Fibroblast of skin of left biceps (primary cell): ENCODE results near the gene HTR1B.

Experiments
- DNase-seq, 2 experiments: peaks; one replicate each; pipeline ENCODE4 v3.0.0-alpha.2; 2013; ENCODE audit warnings: low read depth in 2 of 2

The HTR1B gene, protein sequence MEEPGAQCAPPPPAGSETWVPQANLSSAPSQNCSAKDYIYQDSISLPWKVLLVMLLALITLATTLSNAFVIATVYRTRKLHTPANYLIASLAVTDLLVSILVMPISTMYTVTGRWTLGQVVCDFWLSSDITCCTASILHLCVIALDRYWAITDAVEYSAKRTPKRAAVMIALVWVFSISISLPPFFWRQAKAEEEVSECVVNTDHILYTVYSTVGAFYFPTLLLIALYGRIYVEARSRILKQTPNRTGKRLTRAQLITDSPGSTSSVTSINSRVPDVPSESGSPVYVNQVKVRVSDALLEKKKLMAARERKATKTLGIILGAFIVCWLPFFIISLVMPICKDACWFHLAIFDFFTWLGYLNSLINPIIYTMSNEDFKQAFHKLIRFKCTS

DNA sequence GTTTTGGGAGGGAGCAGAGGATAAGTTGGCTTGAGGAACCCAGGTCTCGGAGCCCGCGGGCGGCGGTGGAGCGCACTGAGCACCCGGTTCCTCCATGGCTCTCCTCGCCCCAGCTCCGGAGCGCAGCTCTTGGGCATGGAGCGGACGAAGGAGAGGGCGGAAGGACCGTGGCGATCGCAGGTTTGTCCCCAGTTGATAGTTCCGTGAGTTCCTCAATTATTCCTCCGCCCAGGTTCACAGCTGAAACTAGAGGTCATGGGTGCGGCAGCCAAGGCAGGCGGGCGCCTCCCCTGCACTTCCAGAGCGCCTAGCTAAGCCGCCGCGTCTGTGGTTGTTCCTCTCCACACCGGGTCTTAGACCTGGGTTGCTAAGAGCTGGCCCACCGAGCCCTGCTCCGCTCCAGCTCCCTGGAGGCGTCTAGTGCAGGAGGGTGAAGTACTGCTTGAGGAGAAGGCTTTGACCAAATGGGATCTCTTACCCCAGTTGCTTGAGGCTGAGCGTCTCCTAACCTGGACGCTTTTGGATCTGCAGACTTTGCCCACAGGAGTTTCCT lies at the start of gene HTR1B:
Gene HTR1B (minus strand): TSS at position 184 of the 553 bp plus-strand sequence. CDS start 88 bp downstream, at position 96.
- DNase-seq, result no peak

DNA sequence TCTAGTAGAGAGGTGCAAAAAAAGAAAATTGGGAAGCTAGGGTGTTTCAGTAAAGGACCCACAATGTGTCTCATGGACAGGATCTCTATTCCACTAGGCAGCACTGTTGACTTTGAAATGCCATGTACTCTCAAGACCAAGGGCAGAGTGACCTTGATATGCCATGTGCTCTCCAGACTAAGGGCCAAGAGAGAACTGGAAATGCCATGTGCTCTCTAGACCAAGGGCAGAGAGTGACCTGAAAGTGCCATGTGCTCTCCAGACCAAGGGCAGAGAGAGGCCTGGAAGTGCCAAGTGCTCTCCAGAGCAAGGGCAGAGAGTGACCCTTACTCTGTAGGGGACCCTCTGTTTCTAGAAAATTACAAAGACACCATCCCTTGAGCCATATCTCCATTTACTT lies 49.3 kb upstream of the HTR1B start:
- DNase-seq, result no peak

DNA sequence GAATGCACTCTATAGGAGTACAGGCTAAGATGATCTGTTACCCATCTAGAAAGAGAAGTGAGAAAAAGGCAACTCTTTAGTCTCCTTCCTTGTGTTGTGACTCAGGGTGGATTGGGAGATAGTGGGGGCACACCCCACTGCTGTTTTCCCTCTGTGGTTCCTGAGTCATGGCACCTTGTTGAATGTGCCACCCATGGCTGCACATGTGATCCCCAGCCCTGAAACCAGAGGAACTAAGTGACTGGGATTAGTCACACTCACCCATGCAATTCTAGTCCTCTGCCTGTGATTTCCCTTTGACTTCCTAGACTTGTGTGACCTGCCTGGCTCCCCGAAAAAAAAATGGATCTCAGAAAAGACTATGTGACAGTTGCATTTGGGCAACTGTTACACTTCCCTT lies 48.6 kb upstream of the HTR1B start:
- no peak for DNase-seq

DNA sequence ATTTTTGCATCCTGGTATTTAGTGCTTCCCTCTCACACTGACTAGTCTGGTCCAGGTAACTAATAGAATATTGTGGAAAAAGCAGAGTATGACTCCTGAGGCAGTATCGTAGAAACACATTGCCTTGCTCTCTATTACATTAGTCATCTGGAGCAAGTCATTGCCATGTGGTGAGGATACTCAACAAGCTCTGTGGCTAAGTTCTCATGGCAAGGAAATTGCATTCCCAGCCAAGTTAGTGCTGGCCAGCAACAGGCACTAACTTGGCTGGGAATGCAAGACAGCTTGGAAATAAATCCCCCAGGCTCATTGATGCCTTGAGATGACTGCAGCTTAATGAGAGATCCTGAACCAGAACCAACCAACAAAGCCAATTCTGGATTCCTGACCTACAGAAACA lies 39.7 kb upstream of the HTR1B start:
- no peak for DNase-seq

DNA sequence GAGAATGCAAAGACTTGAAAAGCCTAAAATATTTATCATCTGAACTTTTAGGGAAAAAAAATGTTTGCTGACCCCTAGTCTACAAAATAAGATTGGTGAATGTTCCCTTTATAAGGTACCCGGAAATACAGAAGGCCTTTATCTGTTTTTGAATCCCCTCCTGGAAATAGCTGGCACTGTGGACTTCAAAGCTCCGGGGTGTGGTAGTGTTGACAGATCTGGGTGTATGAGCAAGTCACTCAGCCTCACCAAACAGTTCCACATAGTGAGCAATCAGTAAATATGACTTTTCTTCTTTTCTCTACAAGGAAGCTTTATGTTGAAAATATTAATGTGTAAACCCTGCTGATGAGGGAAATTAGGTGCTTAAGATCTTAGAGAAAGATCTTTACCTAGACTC lies 29.2 kb upstream of the HTR1B start:
- no peak for DNase-seq

DNA sequence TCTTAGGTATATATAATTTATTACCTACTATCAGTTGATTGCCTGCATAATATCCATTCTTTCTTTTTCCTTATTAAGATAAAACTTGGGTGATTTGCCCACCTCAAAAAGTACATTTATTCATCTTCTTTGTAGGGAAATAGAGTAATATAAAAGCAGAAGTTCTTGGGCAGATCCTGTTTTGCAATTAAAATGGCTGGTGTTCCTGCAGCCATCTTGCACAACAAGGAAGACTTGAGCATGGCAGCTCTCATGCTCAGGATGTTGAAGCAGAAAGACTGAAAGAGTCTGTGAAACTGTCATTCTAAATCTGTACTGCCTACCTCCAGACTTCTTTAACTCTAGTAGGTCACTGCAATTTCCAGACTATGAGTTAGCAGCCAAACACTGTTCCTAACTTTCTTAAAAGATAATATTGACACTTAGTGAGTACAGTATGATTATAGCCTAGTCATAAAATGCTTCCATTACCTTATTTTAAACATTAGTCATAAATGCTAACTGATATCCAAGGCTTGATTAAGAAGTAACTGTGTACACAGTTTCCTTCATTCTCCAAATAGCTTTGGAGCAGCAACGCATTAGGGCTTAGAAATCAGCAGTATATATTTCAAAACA lies 24.6 kb upstream of the HTR1B start:
- no peak for DNase-seq

DNA sequence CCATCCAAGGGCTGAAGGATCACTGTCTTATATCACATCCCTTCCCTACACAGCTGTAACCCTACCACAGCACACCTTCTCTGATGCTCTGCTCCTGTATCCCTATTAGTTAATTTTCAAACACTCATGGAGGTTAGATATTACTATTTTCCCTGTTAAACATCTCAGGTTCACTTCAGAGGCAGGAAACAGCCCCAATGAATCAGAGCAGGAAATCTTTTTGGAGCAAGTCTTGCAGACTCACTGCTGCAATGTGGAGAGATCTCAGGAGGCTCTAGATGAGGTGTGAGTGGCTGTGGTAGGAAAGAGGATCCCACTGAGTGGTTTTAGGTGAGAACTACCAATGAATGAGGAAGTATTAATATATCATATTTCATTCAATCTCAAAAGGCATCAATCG lies 19.7 kb upstream of the HTR1B start:
- no peak for DNase-seq

DNA sequence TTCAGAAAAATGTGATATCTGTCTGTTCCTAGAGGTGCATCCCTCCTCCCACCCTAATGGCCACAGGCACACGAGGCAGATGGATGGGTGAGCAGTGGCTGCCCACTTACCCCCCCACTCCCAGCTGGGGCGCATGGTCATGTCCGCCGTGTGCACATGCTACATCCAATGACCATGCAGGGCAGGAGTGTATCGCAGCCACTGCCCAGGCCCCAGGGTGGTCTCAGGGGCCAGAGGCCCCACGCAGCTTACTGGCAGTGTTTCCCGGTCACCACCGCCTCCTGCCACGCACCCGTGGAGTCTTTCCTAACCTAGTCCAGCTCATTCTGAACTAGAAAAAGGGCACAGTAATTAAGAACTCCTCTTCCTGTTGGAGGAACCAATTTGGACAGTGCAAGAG lies 11.7 kb upstream of the HTR1B start:
- DNase-seq, result no peak

DNA sequence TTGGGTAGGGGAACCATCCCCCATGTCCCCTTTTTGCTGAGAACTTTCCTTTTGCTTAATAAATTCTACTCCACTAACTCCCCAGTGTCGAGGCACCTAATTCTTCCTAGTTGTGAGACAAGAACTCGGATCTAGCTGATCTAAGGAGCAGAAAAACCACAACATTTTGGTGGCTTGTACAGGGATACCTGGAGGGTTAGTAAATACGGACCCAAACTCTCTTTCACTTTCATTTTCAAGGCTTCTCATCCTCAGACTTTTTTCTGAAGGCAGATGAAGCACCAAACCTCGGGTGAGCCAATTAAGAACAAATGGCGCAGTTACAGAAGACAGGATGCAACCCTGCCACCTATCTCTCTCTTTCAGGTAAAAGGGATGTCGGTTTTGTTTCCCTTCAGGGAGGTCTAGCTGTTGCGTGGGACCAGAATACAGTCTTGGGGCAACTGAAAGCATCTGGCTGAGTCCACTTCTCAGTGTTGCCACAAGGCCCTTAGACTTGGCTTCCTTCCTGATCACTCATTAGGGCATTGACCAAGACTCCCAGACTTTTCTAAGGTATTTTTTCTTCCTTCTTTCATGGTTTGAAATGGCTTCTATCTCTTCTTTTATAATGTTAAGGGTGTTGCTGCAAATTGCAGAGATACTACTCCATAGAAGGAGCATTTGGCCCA lies 11.1 kb upstream of the HTR1B start:
- no peak for DNase-seq

DNA sequence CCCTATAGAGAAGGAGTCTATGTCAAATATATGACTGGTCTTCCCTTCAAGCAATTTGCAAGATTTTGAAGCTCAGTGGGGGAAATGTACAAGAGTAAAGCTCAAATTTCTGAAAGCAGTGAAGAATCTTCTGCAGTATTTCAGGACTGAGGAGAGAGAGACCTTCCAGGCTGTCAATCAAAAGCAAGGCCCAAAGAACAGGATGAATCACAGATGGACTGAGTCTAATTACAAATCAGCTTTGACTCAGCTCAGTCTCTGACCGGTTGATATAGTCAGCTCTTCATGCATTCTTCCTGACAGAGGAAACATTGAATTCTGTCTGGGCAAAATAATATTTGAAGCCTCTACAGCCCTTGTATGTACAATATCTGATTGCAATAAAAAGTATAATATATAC lies 7.7 kb upstream of the HTR1B start:
- no peak for DNase-seq

DNA sequence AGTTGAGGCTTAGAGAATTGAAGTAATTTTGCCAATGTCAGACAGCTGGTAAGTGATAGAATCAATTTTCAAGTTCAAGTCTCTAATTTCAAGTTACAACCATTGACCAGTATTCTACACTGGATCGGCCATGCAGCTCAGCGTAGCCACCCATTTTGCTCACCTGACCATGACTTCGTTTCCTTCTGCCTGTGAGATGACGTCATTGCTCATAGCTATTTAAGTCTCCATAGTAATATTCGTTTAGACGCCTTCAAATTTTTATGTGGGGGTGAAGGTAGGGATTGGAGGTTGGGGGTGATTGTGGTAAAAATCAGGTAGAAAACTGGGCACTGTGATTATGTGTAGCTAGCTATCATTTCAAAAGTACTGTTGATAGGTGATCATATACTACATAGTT lies 5.6 kb upstream of the HTR1B start:
- no peak for DNase-seq

DNA sequence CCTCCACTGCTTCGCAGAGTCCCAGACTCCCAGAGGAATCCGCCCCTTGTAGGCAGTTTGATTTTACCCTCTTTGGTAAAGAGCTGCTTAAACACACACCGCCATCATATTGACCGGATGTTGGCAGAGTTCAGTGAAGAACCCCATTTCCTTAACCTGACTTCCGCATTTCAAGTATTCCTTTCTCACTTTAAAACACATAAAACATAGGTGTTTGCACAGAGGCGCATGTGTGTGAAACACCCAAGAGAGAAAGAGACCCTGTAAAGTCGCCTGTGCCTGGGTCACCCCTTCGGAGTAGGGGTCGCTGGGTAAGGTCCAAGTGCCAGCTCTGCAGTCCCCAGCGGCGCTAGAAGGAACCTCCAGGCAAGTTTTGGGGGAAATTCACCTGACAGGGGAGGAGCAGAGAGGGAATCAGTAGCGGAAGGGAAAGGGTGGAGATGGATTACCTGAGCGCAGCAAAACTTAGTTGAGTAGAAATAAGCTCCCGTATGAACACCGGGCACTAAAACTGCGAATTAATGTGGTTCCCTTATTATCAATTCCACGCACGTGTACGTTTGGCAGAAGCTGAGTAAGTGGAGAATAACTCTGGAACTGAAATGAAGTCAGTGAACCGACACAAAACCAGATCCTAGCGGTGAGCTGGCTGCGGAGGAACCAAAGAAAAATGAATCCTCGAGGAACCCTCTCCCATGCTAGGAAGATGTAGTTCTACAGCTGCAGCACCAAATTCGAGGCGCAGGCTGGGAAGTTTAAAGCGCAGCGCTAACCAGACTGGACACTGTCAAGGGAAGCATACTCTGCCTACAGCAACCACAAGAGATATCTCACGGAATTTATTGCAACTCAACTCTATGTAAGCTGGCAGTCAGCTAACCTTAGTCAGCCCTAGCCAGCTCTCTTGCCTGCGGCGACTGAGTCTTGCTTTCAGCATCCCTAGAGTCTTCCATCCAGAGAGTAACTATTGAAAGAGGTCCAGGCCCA lies 3.5 kb upstream of the HTR1B start:
- DNase-seq, result no peak

DNA sequence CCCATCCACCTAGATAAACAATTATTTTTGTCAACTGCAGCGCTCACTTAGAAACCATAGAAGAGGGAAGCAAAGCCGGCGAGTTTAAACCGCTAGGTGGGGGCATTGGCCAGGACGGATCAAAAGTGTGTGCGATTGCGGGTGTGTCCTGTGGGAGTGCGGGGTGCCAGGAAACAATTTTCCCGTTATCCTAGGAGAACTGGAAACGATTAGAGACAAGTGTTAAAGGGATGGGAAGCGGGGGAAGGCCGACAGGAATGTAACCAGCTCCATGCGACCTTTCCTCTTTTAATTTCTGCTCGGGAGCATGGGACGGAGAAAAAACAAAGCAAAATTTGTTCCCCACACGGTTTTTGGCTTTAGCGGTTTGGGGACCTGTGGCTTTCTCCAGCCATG lies 2.8 kb upstream of the HTR1B start:
- DNase-seq, result no peak

DNA sequence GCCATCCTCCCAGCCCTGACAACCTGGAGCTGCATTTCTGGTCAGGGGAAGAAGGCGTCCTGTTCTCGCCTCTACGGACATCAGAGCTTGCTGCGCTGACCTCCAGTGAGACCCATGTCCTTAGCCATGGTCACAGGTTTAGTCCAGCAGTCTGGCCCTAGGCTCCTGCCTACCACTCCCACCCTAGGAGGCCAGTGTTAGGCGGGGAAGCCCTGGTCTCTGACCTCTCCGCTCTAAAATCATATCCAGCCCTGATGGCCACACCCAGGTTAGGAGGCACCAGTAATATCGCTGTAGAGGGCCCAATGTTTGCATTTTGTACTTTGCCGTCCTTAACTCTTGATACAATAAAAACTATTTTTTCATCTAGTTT lies 1.2 kb upstream of the HTR1B start:
- DNase-seq, result no peak

DNA sequence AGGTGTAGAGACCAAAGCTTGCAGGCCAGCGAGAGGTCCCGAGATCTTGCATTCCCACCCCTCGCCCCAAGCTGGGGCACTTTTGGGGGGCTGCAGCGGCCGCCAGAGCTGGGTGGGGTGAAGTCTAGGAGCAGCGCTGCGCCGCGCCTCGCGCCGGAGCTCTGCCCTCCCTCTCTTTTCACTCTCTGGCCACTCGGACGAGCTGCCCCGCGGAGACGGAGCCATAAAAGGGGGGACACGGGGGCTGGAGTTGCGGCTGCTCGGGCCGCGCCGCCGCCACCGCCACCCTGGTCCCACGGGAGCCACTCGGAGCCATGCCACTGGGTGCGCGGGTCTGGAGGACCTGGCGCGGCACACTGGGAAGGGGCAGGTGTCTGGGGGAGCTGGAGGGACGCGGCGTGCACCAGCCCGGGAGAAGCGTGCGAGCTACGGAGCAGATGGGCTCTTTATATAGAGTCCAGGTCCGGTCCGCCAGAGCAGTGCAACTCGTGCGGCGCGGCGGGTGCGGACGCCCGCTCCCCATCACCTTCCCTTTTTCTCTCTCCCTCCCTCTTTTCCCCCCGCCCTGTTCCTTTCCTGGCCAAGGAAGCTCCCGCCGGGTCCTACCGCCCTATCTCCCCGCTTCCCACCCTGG lies 687 bp upstream of the HTR1B start:
- no peak for DNase-seq

DNA sequence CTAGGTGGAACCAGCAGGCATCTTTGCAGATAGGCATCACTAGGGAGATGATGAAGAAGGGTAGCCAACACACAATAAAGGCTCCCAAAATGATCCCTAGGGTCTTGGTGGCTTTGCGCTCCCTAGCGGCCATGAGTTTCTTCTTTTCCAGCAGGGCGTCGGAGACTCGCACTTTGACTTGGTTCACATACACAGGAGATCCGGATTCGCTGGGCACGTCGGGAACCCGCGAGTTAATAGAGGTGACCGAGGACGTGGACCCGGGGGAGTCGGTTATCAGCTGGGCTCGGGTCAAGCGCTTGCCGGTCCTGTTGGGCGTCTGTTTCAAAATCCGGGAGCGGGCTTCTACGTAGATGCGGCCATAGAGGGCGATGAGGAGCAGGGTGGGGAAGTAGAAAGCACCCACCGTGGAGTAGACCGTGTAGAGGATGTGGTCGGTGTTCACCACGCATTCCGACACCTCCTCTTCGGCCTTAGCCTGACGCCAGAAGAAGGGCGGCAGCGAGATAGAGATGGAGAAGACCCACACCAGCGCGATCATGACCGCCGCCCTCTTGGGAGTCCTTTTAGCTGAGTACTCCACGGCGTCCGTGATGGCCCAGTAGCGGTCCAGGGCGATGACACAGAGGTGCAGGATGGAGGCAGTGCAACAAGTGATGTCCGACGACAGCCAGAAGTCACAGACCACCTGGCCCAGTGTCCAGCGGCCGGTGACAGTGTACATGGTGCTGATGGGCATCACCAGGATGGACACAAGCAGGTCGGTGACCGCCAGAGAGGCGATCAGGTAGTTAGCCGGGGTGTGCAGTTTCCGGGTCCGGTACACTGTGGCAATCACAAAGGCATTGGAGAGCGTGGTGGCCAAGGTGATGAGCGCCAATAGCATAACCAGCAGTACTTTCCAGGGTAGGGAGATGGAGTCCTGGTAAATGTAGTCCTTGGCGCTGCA lies 658 bp downstream of the HTR1B start:
- DNase-seq, result no peak

DNA sequence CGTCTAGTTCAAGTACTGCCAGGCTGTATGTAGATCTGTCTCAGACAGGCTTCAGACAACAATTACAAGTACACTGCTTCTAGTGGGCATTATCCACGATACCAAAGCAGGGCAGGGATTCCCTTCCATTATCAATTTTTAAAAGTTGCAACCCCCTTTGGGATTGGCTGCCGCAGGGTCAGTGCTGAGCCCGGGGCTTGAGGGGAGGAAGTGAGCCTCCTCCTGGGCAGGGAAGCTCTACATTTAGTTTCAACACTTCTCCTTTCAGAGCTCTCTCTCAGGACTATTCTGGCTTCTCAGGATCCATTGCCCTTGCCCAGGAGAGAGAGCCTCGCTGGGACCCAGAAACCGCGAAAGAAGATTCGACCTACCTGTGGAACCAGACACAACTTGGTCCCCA lies 1.5 kb downstream of the HTR1B start:
- no peak for DNase-seq

DNA sequence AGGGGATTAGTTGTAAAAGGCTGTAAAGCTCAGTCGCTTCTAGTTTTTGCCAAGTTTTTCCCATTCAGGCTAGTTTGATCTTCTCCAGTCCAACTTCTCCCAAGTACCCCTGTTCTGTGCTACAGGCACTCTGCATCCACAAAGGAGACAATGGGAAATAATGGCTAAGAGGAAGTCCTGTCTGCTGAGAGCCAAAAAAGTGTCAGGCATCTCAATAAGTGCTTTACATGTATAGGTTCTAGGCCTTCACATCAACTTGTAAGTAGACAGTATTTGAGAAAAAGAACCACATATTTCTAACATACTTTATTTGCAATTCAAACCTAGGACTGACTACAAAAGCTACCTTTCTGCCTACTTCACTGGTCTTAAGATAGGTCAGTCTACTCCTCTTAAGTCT lies 4.9 kb downstream of the HTR1B start:
- no peak for DNase-seq

DNA sequence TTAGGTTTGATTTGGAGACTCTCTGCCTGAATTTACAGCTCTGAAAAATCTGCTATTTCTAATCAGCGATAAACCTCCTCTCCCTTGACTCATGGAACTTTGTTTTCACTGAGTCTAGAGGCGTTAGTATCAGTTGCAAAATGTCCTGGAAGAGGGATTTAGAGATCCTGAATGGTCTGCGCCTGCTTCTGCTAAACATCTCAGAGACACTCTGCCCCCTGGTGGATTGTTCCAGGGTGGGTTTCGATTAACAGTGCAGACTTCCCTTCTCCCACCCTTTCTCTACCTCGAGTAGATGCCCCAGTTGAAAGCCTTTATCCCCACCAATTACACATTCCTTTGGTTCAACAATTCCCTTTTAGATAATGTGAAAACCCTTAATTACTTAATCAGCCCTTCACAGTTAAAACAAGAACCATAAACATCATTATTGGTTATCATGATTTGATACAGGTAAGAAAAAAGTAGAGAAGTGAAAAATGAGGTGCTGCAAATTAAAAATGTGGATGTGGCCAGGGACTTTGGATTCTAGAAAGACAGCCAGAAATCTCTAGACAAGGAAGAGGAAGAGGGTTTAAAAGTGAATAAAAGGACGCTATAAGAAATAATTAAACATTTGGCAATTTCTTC lies 5.5 kb downstream of the HTR1B start:
- peak; percentile 82 to 86 for DNase-seq
